HG03442 (cell line): ENCODE measurements around the gene ARAP2.

Source experiments
- ATAC-seq: cut with Tn5 transposase; IDR thresholded peaks from one replicate; pipeline ENCODE4 v1.9.1; 2021; ENCODE audit warnings: mild to moderate bottlenecking, moderate library complexity; ENCODE audit not compliant: unreplicated experiment

The ARAP2 gene

DNA sequence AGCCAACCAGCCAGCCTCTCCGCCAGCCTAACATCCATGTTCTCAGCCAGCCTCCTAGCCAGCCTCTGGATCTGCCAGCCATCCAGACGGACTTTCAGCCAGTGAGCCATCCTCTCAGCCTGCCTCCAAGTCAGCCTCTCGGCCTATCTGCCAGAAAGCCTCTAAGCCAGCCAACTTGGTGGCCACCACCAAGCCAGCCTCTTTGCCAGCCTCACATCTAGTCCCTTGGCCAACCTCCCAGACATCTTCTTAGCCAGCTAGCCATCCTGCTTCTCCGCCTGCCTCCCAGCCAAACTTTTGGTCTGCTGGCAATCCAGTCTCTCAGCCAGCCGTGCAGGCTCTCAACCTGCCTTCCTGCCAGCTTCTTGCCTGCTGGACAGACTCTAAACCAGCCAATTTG, 16.4 kb upstream of the ARAP2 start:
- no peak for ATAC-seq

DNA sequence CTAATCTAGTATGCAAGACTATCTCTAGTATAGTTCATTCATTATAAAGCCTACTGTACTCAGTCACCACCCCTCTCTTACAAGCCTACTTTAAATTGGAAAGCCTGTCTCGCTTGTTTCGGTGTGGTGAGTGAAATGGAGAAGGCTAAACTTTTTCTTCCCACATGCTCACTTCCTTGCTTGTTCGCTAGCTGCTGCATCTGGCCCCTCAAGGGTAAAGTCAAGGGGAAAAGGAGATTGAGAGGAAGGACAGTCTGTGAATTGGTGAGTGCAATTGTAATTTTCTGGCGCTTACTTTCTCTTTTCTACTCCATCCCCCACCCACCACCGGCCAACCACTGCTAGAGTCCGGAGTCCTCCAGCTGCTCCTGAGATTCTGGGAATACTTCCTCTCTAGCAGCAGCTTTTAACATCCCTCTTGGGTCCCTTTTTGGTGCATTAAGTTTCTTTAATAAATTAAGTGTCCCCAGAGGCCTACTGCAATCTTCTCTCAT, 12.1 kb upstream of the ARAP2 start:
- ATAC-seq: peak; percentile 60

DNA sequence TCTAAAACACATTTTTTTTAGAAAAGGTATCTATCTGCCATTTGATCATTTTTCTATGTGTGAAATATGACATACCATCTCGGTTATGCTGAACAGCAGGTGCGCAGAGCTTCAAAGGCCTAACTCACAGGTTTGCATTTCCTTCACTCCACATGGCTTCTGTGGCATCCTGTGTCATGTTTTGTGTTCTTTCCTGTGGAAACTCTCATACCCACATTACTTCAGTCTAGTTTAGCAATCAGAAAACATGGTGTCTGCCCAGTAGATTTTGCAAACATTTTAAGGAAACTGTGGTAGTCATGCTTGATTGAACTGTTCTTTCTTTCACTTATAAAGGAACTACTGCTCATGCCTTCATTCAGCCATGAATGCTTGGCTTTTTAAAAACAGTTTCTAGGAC, 11.3 kb upstream of the ARAP2 start:
- ATAC-seq: peak; percentile 69

DNA sequence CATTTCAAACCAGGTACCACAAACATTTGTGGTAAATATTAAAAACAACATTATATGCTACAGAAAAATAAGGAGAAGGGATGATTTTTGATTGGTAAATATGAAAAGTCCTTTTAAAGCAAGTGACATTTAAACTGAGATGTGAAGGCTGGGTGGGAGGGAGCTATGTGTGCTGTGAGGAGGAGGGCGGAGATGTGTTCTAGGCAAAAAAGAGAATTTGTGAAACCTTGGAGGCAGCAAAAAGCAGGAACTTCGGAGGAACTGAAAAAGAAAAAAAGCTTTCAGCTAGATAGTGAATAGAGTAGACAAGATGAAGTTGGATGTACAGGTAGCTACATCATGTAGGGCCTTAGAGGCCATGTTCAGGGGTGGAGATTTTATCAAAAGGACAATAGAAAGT, 10.1 kb upstream of the ARAP2 start:
- no peak for ATAC-seq

DNA sequence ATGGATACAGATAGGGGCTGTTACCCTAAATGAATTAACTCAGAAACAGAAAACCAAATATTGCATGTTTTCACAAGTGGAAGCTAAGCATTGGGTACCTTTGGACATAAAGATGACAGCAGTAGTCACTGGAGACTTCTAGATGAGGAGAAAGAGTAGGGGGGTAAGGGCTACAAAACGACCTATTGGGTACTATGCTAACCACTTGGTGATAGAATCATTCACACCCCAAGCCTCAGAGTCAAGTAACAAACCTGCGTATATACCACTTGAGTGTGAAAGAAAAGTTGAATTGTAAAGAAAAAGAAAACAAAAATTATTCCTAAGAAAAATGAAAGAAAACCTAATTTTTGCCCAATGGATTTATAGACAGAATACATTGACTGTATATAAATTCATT, 7.7 kb upstream of the ARAP2 start:
- ATAC-seq: no peak

DNA sequence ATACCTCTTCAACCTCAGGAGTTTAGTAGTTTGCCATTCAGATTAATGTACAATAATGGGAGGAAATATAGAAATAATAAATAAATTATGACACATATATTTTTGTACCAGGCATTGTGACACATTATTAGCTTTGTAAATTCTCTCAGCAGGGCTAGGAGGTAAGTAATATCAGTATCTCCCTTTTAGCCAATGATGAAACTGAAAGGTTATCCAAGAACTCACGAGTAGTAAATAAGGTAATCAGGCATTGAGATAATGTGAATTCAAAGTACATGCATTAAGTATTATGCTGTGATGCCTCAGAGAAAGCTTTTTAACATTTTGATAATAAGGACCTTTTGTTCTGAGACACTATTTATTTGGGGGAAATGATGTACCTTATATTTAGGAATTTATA, 5.3 kb upstream of the ARAP2 start:
- peak; percentile 38 for ATAC-seq

DNA sequence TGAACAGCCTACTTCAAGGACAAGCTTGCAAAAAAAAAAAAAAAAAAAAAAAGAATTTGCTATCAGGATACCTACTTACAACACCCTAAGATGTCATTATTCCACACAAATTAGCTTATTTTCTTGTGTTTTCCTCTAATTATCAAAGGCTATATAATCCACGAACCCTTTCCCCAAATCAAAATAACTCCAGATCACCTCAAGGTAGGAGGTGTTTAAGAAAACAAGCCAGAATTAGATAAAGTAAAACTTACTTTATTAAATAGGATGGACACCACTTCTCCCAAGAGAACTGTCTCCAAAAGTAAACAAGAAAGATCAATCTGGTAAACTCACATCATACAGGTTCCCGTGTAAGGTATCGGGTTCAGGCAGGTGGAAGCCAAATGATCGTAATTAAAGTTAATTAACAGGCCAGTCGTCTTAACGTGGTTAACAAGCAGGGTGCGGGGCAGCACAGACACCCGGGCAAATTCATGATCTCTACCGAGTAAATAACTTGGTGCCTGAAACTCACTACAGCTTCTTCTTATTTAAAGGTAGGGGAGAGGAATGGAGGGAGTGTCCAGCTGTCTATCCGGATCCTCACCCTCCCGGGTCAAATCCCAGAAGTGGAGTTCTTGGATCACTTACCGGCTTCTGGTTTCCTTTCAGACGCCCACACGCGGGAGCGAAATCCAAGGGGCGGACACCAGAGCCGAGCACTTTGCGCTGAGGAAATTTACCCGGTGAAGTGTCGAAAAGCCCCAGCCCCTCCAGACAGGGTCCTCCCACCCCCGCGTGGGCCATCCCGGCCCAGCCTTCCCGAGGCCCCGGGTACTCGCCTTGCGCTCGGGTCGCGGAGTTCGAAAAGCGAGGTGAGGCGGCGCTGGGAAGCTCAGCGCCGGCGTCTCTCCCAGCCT, 708 bp downstream of the ARAP2 start:
- ATAC-seq: no peak

DNA sequence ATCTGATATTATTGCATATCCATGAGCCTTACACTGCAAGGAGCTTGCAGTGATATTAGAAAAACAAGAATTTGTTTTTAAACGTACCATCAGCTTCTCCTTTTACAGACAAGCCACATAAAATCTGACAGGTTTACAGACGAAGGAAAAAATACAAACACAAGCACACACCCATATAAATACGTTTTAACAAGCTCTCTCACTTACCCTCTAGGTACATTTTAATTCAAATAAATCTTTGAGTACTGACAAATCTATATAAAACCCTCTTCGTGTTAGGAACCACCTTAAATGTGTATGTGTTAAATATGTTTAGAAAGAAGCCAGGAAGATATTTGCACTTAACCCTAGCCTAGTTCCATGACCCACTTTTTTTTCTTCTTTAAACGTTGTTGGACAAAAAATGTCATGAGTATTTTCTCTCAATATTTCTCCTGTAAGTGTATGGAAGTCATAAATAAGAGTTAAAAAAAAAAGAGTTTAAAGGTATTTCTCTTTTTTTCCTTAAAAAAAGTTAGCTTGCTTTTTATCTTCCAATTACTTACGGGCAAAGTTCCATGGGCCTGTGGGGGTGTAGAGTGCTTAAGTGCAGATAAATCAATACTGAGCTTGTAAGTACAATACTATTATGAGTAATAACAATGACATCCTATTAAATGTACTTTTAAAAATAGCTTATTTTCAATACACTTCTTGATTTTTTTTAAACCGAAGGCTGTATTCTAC, 1.5 kb downstream of the ARAP2 start:
- ATAC-seq: no peak

DNA sequence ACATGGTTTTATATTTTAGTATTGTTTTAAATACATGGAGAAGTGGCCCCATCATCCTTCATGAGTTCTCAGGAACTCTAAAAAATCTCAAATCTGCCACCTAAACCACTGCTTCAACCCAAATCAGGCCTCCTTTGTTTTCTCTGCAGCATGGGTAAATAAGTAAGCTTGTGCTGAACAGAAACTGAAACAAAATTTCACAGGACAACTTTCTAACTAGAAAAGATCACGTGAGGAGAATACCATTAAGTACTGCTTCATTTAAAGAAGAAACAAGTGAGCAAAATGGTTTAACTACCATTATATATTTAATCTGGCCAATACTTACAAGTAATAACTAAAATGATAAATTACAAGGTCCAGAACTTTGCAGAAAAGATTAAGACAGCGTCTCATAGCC, 2.5 kb downstream of the ARAP2 start:
- peak; percentile 34 for ATAC-seq

DNA sequence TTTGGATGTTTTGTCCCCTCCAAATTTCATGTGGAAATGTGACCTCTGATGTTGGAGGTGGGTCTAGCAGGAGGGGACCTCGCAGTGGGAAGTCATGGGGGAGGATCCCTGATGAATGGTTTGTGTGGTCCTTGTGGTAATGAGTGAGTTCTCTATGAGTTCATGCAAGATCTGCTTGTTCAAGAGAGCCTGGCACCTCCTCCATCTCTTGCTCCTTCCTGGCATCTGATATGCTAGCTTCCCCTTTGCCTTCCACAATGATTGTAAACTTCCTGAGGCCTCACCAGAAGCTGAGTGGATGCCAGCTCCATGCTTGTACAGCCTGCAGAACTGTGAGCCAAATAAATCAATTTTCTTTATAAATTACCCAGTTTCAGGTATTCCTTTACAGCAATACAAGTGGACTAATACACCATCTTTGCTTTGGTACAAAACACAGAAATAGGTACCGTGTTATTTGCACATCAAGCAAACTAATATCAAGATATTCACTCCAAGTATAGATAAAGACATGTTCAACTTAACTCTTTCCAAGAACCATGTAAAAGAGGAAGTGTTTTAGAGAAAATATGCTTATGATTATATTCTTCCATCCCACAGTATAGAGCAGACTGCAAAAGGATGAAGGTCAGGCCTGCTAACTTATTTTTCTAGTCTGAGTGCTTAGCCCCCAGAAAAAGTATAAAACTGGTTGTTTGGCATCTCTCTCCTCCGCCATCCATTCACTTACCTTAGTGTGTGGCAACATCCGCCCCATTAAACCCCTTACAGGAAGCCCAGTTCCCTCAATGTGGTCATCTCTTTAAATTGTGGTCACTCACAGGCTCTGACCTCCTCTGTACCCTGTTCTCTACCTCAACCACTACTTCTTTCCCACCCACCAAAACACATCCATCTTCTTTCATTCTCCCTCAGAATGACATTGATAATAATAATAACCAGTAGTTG, 6.7 kb downstream of the ARAP2 start:
- ATAC-seq: no peak

DNA sequence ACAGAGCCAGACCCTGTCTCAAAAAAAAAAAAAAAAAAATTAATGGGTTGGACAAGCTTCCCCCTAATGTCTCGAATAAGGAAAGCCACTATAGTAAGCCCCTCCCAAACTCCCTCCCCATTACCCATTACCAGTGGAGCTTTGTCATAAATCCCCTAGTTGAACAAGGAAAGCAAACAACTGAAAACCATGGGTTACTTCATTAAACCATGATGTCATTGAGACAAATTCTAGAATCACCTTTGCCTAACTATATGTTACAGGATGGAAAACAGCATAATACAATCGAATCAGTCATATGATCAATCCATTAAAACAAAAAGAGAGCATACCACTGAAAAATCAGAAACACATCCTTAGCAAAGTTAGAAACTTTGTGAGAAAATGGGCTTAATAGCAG, 8.2 kb downstream of the ARAP2 start:
- ATAC-seq: no peak

DNA sequence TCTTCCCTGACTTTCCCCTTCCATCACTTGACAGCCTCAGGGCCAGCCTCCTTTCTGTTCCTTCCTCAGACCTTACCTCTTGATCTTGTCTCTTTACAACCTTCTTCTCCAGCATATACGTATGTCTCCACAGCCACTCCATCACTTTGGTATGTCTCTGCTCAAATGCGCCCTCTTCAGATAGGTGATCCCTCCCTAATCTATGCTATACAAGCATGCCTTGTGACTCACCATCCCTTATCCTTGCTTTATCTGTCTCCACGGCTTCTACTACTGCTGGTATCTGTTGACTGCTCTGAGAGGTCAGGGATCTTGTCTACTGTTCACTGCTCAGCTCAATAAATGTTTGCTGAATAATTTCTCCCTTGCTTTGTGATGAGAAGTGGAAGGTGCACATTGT, 9.0 kb downstream of the ARAP2 start:
- ATAC-seq: no peak

DNA sequence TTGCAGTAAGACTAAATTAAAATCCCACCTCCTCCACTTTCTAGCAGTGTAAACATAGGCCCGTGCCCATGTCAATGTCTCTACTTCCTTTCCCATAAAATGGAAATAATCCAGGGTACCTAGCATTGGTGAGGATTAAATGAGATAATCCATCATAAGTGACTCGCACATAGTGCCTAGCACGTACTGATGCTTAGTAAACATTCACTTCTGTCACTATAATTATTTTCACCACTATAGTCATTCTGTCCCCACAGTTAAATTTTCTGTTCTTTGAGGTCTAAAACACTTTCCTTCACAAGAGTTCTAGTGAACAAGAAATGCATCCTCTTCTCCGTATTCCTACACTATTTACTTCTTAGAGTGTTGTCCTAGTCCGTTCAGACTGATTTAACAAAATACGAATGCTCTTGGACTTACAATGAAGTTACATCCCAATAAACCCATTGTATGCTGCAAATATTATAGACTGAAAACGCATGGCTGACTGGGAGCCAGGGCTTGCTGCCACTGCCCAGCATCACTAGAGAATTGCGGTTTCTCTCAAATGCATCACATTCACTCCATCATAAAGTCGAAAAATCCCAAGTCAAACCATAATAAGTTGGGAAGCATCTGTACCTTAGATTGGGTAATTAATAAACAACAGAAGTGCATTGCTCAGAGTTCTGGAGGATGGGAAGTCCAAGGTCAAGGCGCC, 10.6 kb downstream of the ARAP2 start:
- ATAC-seq: no peak

DNA sequence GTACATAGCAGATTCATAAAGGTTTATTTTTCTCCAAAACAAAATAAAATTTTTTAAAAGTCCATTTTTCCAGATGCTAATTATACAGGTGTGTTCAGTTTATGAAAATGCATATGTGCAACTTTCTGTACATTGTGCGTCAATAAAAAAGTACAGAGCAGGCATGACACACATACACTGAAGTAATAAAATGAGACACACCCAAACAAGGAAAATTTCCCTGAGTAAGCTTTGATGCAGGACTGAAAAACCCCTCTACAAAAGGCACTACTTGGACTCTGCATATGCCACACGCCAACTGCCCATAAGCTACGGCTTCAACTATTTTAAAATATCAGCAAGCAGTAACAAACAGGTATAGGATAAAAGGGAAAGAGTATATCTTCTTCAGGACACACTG, 13.8 kb downstream of the ARAP2 start:
- ATAC-seq: no peak

DNA sequence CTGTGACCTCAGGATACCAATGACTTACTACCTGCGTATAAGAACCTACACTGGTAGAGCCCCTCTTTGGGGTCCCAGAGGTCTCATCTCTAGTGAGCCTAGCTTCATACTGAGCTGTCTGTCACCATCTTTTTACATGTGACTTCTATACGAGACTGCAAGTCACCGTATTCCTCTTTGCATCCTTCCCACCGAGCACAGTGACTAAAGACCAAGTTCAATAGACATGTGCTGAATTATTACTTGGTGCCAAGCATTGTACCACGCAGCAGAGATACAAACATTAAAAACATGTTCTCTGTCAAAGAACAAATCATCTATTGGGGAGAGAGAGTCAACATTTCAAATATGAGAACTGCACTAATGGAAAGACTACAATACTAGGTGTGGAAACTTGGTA, 16.4 kb downstream of the ARAP2 start:
- ATAC-seq: no peak

DNA sequence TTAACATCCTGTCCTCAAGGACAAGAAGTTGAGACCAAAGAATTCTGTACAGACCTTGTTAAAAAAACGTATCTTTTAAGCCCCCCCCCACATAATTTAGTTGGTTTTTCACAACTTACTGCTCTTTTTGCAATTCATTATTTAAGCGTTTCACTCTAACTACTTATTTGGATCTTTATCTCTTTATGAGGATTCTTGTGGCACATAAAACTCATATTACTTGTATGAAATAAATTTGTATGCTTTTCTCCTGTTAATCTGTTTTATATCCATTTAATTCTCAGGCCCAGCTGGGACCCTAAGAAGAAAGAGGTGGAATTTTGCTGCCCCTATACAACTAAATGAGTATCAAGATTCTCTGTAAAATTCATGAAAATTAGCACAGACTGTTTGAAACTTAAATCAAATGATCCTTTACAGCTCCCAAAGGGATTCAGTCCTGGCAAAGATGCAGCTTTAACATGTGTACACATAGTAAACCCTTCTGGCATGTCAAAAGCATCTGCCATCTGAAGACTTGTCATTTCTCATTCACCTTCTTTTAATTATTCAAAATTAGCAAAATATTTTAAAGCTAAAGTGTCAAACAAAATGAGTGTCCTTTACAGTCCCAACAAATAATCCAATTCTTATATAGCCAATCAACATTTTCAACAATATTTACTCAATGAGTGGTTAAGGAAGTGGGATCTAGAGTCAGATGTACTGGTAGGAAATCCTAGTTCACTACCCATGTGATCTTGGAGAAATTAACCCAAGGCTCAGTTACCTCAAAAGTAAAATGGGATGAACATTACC, 17.7 kb downstream of the ARAP2 start:
- no peak for ATAC-seq

DNA sequence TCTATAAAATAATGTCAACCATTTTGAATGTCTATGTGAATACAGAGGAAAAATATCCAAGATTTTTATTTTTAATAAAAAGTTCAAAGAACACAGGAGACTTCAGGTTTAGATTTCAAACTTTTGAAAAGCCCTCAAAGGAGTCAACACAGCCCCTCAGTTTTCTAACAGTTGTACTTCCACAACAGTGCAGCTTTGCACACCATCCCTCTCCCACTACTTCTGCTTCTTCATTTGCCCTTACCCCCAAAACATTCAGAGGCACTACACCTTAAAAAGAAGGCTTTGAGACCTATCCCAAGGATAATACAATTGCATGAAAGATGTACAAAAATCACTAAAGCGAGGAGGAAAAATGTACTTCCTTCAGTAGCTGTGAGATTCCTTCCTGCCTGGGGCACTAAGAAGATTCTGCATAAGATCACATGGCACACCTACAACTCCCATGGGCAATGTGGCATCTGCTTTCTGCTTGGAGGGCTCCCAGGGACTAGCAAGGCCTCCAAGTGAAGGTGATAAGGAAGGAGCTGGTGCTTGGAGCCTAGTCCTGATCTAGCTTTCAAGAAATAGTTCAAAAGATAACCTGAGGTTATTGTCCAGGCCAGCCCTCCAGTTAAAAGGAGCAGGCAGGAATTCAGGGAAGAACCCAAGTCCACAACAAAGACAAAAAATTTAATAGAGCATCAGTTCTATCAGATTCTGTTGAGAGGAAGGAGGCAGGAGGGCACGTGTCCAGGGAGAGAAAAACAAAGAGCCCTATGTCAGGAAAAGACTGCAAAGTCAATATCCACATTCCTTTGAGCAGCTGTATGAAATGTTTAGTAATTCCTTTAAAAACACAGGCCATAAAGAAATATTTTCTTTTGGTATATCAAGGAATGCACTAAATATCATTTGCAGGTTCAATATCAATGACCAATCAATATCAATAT, 19.1 kb downstream of the ARAP2 start:
- ATAC-seq: no peak

DNA sequence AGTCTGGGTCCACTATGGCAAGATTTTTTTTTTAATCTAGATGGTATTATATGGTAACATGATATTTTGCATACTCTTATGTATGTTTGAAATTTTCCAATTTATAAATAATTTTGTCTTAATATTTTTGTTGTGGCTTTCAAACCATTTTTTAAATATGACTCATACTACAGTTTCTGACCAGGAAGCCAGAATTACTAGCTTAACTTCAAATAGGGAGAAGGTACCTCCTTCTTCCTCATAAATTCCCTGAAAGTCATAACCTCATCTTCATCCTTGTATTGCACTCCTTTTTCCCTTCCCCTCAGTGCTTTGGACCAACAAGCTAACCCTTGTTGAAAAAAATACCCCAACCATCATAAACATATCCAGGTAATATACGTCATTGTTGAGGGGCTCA, 21.6 kb downstream of the ARAP2 start:
- no peak for ATAC-seq

DNA sequence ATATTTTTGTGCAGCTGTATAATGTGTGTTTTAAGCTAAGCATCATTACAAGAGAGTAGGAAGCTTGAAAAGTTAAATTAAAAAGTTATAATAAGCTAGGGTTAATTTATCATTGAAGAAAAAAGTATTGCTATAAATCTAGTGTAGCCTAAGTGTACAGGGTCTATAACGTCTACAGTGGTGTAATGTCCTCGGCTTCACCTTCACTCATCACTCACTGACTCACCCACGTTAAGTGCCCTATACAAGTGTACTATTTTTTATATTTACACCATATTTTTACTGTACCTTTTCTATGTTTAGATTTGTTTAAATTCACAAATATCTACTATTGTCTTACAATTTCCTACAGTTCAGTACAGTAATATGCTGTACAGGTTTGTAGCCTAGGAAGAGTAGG, 23.5 kb downstream of the ARAP2 start:
- ATAC-seq: no peak
